Fibroblast of pulmonary artery (primary cell): ENCODE measurements around the gene POU2F1.

ENCODE experiments used
- DNase-seq: peaks from one replicate; pipeline ENCODE4 v3.0.0-alpha.2; 2010; ENCODE audit warnings: low read depth
- H3K4me3 ChIP-seq: replicated peaks from 2 replicates; pipeline ENCODE4 v1.5.1; 2011; ENCODE audit warnings: low read depth, mild to moderate bottlenecking, control low read depth, low read length, moderate library complexity
- TF ChIP-seq, protein P1 (sequence below): IDR thresholded peaks from 2 replicates; pipeline ENCODE4 v1.5.1; 2011; ENCODE audit warnings: mild to moderate bottlenecking, control low read depth, low read length, inconsistent platforms; ENCODE audit errors: missing control alignments

Gene POU2F1

DNA sequence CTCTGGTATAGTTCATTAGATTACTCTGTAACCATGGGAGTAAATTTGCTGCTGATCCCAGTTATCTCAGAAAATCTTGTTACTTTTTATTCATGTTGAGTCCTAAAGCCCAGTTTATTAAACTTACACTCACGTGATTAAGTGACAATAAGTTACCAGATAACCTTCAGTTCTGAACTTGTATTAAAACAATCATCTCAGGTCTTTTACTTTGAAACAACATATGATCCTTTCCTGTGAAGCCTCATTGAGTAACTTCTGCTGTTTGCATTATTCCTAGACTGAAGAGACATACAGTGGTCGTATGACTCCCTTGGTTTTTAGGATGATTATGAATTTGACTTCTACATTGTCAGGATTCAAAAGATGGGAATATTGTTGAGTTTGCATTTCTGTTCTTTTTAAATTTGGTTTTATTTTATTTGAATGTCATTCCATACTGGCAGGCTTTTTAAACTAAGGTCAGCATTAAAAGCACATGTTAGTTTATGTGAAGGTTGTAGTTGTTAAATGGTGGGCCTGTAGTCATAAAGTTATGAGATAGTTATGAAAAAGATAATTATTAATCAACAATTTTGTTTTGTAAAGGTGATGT, 179.8 kb downstream of the POU2F1 start:
- TF ChIP-seq, protein P1, sequence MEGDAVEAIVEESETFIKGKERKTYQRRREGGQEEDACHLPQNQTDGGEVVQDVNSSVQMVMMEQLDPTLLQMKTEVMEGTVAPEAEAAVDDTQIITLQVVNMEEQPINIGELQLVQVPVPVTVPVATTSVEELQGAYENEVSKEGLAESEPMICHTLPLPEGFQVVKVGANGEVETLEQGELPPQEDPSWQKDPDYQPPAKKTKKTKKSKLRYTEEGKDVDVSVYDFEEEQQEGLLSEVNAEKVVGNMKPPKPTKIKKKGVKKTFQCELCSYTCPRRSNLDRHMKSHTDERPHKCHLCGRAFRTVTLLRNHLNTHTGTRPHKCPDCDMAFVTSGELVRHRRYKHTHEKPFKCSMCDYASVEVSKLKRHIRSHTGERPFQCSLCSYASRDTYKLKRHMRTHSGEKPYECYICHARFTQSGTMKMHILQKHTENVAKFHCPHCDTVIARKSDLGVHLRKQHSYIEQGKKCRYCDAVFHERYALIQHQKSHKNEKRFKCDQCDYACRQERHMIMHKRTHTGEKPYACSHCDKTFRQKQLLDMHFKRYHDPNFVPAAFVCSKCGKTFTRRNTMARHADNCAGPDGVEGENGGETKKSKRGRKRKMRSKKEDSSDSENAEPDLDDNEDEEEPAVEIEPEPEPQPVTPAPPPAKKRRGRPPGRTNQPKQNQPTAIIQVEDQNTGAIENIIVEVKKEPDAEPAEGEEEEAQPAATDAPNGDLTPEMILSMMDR = no peak
- no peak for DNase-seq
- H3K4me3 ChIP-seq = no peak overlapping the region

DNA sequence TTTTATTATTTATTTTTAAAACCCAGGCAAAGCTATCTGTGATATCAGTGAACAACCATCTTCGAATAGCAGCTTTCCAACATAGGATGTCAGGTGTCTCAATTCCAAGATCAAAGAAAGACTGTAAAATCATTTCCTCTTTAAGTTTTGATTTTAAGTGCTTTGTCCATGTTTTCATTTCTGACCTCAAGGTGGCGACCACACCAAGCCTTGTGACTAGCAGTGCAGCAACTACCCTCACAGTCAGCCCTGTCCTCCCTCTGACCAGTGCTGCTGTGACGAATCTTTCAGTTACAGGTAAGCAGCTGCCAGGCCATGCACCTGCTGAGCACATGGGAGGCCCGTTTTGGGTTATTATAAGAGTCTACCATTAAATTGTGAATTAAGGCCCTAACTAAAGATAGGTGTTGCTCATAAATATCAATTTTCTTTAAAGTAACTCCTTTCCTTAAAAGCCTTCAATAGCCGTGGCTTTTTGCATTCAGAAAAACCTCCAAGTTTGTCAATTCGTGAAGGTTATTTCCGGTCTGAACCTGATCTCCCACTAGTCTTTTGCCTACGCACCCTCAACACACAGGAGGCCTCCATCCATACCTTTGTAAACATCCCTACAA, 180.7 kb downstream of the POU2F1 start:
- TF ChIP-seq, protein P1 = peak; percentile 72
- peak; percentile 76 for DNase-seq
- no peak overlapping the region for H3K4me3 ChIP-seq

DNA sequence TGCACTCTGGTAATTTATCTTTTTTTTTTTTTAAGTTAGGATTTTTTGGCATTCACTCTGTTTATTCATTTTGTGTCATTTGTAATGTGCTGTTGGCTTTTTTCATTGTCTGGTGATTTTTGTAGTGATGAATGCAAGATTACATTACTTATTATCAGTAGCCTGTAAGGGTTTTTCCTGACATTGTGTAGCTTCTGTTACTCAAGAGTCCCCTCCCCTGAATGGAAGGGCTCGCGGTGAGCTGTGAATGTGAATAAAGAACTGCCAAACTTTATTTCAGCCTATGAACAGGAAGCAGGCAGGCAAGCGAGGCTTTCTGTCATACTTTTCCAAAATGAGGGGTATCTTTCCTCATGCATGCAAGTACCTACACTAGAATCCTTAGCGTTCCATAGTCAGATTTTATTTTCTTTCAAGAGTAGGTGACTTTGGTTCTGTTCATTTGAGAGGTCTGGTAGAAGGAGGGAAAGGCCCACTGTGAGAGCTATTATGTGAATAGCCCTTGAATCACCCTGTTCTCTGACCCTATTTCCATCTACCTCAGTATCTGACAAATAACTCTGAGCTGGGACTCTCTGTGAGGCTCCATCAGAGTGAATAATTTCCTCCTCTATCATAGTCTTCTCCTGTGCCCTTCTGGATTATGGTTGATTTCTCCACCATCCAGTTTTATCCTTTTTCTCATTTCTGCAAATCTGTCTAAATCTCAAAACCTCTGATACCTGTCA, 183.6 kb downstream of the POU2F1 start:
- DNase-seq = peak; percentile 81
- TF ChIP-seq, protein P1 = no peak
- H3K4me3 ChIP-seq = no peak overlapping the region

DNA sequence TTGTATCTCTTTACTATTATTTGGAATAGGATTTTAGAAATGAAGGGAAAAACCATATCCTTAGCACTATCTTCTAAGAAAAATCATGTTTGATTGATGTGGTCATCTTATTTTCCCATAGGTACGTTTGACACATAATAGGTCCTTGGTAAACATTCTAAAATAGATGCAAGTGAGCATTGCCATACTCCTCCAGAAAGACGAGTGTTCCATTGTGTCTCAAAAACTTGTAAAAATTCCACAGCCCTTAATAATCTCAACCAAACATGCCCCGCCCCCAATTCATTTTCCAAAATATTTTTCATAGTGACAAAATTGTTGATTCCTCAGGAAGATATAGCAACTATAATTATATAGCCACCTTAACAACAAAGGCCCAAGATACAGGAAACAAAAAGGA, 184.2 kb downstream of the POU2F1 start:
- no peak overlapping the region for H3K4me3 ChIP-seq
- DNase-seq = no peak
- TF ChIP-seq, protein P1 = no peak

DNA sequence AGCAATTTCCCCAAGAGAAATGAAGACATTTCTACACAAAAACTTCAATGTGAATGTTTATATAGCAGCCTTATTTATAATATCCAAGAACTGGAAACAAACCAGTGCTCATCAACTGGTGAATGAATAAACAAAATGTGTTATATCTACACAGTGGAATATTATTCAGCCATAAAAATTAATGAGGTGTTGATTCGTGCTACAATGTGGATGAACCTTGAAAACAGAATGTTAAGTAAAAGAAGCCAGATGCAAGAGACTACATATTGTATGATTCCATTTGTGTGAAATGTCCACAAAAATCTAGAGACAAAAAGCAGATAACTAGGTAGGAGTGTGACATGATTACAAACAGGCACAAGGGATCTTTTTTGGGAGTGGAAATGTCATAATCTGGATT, 187.7 kb downstream of the POU2F1 start:
- TF ChIP-seq, protein P1 = no peak
- no peak for DNase-seq
- no peak overlapping the region for H3K4me3 ChIP-seq

DNA sequence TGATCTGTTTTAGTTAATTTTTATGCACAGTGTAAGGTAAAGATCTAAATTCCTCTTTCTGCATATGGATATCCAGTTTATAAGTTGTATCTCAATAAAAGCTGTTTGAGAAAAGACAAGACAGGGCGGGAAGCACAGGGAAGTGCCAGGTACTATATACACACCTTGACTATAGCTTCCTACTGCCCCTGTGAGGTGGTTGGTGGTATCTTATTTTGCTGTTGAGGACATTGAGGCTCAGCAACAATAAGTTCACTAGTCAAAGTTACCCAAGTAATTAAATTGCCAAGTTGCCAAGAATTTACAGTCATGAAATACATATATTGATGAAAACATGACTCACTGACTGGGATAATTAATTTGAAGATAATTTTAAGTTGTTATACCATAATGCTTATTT, 188.5 kb downstream of the POU2F1 start:
- no peak overlapping the region for H3K4me3 ChIP-seq
- no peak for DNase-seq
- TF ChIP-seq, protein P1 = no peak

DNA sequence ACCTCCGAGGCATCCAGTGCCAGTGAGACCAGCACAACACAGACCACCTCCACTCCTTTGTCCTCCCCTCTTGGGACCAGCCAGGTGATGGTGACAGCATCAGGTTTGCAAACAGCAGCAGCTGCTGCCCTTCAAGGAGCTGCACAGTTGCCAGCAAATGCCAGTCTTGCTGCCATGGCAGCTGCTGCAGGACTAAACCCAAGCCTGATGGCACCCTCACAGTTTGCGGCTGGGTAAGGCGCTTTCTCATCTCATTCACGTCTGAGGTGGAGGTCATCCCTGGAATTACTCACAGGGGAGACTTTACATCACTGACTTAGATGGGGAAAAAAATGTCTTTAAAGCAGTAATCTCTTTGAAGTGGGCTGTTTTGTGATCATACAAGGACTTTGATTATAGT, 191.4 kb downstream of the POU2F1 start:
- no peak overlapping the region for H3K4me3 ChIP-seq
- DNase-seq = no peak
- TF ChIP-seq, protein P1 = no peak
